ENCODE data around the gene DDIT3.

GRCh38 chr12:57554453-57554852 lies 34.1 kb upstream of the DDIT3 start:
- TF ChIP-seq EZH2phosphoT487 (IDR thresholded peaks at IDR 0.05; ENCODE audit: borderline replicate concordance, low read depth, low read length) (no peak), CTCF (conservative IDR thresholded peaks at IDR 0.05; ENCODE audit: low read length) (no peak)
